ENCODE data around the gene SNCA. TPM values are rescaled to one million over a fixed set of nuclear protein-coding genes. Genes with fewer than 3 reads are reported as not detected.

The SNCA gene
- total RNA-seq, 2 experiments from 2014 or later = 1.7 to 2.8 TPM

DNA sequence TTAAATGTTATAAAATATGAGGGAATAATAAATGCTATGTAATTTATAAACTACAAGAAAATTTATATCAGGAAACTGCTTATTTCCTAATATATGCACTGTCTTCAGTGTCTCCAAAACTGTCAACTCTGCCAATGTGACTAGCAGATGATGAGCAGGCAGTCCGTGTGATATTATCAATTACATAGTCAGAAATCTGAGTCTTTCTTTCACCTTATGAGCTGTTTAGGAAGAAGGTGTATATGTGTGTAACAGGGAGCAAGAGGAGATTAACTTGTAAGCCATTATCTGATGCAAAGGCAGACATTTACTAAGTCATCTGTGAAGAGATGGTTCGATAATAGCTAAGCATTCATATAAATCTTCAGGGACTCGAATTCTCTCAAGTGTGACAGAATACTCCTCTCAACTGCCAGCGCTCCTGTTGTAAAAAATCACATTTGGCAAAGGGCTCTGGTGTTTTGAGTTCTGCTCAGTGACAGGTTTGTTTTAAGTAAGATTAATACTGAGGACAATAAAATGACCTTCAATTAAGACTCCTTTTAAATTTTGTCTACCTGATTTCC lies 79.7 kb downstream of the SNCA start:
- peaks cover 12% of the 10 kb centered on the region for H3K27me3 Mint-ChIP-seq
- DNase-seq (no peak), ATAC-seq (ENCODE audit: low read depth) (no peak)
- no peaks in the 10 kb centered on the region for H3K9me3 Mint-ChIP-seq
- POLR2A ChIA-PET = no interaction called here
- H3K4me1 Mint-ChIP-seq = no peaks in the 10 kb centered on the region
- H3K27ac Mint-ChIP-seq = no peak overlapping the region
- no peaks in the 10 kb centered on the region for H3K36me3 Mint-ChIP-seq
- H3K4me3 Mint-ChIP-seq = no peak overlapping the region

DNA sequence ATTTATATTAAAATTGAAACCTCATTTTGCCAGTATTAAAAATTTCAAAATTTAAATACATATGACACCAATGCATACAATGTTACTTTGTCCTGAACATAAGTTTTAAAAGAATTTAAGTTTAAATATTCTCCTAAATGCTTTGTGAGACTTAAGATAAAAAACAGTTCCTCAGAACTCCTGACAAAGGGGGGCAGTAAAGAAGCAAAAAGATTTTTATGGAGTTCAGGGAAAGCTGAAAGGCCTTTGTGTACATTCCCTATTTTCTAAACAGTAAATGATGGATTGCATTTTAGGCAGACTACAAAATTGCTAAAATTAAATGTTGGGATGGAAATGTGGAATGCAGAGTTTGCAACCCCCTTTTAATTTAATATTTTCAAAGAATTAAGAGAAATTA lies 81.7 kb downstream of the SNCA start:
- no peaks in the 10 kb centered on the region for H3K36me3 Mint-ChIP-seq
- POLR2A ChIA-PET = no interaction called here
- H3K4me3 Mint-ChIP-seq = no peak overlapping the region
- H3K27ac Mint-ChIP-seq = no peak overlapping the region
- ATAC-seq (ENCODE audit: low read depth) (no peak), DNase-seq (no peak)
- no peaks in the 10 kb centered on the region for H3K4me1 Mint-ChIP-seq
- no peaks in the 10 kb centered on the region for H3K9me3 Mint-ChIP-seq
- peaks cover 12% of the 10 kb centered on the region for H3K27me3 Mint-ChIP-seq

DNA sequence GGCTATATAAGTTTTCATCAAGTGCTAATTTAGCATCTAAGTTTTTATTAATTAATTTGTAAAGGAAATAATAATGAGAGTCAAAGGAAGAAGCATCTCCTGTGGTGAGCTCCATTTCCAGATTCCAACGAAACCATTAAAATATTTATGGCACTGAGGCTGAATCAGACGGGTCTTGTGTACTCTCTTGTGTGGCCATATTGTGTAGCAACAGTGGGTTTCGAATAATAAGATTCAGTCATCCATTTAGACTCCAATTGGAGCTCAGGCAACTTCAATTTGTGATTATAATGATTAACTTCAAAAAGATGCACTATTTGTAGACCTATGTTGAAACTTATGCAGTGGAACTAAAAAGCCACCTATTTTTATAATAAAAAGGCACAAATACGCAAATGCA lies 82.4 kb downstream of the SNCA start:
- no peak overlapping the region for H3K27ac Mint-ChIP-seq
- ATAC-seq (ENCODE audit: low read depth) = no peak

DNA sequence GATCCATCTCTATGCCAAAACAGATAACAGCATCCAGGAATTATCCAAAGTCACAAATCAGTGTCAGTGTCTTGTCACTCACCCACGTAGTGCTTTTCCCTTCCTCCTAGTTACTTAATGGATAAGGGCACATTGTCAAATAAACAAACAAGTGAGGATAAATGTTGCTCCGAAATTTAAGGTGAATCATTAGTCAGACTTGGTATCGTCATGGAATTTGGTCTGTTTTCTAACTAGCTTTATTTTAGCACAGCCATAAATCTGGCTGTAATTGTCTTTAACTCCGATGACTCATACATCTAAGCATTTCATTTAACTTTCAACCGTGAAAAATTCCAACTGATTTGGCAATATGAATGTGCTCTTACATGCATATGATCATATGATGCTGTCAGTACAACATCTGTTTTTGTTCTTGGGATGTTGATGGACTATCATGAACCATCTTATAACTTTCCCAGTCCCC lies 83.3 kb downstream of the SNCA start:
- ATAC-seq (ENCODE audit: low read depth) = no peak
- Mint-ChIP-seq H3K27ac (no peak overlapping the region), H3K4me3 (no peak overlapping the region), H3K27me3 (peaks cover 7% of the 10 kb centered on the region), H3K9me3 (no peaks in the 10 kb centered on the region), H3K36me3 (no peaks in the 10 kb centered on the region), H3K4me1 (no peaks in the 10 kb centered on the region)
- POLR2A ChIA-PET = no interaction called here
- no peak for DNase-seq

More for the DNA sequence above, 82.4 kb downstream of the SNCA start:
- Mint-ChIP-seq H3K4me3 (no peak overlapping the region), H3K27me3 (peaks cover 9% of the 10 kb centered on the region), H3K36me3 (no peaks in the 10 kb centered on the region), H3K9me3 (no peaks in the 10 kb centered on the region), H3K4me1 (no peaks in the 10 kb centered on the region)
- POLR2A ChIA-PET = no interaction called here
- DNase-seq = no peak

DNA sequence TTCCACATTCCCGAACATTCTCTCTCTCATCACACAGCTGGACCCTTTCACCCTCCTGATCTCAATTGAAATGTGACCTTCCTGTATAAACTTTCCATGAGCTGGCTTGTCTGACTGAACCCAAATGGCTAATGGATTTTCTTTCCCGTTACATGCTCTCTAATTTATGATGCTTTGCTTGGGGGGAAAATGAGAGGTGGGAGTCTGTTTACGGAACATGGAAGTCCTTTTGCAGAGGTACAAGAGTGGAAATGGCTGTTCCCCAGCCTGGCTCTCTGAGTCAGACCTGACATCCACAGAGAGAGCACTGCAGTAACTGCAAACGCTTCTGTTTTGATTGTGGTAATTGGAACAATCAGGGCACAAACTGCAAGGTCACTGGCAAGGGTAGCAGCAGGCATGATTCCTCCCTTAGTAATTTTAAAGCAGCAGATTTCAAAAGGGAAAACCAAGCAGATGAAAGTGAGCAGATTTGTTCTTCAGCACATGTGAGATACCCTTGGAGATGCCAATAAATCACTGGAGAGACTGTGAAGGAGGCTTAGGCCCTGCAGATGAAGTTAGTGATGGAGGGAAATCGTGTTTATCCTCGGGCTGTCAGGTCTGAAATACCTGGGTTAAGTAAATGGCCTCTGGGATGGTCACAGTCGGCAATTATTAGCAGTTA lies 83.9 kb downstream of the SNCA start:
- H3K27ac Mint-ChIP-seq = no peak overlapping the region
- peaks cover 6% of the 10 kb centered on the region for H3K27me3 Mint-ChIP-seq
- no peaks in the 10 kb centered on the region for H3K4me1 Mint-ChIP-seq
- H3K4me3 Mint-ChIP-seq = no peak overlapping the region
- no peaks in the 10 kb centered on the region for H3K36me3 Mint-ChIP-seq
- POLR2A ChIA-PET = no interaction called here
- no peaks in the 10 kb centered on the region for H3K9me3 Mint-ChIP-seq
- ATAC-seq (ENCODE audit: low read depth) = no peak
- no peak for DNase-seq

DNA sequence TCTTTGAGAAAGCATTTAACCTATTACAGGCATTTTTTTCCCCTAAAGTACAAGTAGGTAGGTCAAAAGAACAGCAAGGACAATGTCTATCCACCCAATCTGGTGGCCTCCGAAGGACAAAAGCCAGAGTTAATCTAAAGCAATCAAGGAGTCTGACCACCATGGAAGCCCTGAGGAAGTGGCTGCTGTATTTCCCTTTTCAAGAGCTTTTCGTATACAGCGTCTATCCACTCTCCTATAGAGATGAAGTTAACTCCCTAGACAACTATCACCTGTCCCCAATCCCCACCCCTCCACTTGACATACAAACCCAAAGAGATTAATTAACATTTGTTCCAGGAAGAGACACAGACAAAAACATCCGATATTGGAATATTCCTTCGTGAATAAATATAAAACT lies 85.5 kb downstream of the SNCA start:
- Mint-ChIP-seq H3K27me3 (peaks cover 8% of the 10 kb centered on the region), H3K36me3 (no peaks in the 10 kb centered on the region), H3K4me3 (no peak overlapping the region), H3K4me1 (no peaks in the 10 kb centered on the region), H3K27ac (no peak overlapping the region), H3K9me3 (no peaks in the 10 kb centered on the region)
- DNase-seq (no peak), ATAC-seq (ENCODE audit: low read depth) (no peak)
- POLR2A ChIA-PET = no interaction called here

DNA sequence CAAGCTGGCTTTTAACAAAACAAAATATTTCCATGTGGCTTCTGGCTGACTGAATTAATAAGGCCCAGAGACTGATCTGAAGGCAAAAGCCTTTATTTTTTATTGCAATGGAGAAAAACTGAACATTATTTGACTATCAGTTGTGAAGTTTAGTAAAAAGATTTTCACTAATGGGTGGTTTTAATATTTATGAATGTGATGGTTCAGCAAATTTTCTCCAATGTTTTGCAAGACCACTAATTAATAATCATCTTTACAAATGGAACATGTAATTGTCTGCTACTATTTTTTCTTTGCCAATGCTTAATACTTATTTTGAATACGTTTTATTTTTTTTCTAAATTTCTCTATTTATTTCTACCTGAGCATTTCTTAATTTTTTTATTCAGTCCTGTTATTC lies 90.6 kb downstream of the SNCA start:
- POLR2A ChIA-PET = no interaction called here
- no peaks in the 10 kb centered on the region for H3K9me3 Mint-ChIP-seq
- no peak for DNase-seq
- no peaks in the 10 kb centered on the region for H3K36me3 Mint-ChIP-seq
- no peak overlapping the region for H3K4me3 Mint-ChIP-seq
- no peak for ATAC-seq (ENCODE audit: low read depth)
- H3K27me3 Mint-ChIP-seq = peaks cover 7% of the 10 kb centered on the region
- no peaks in the 10 kb centered on the region for H3K4me1 Mint-ChIP-seq
- no peak overlapping the region for H3K27ac Mint-ChIP-seq

DNA sequence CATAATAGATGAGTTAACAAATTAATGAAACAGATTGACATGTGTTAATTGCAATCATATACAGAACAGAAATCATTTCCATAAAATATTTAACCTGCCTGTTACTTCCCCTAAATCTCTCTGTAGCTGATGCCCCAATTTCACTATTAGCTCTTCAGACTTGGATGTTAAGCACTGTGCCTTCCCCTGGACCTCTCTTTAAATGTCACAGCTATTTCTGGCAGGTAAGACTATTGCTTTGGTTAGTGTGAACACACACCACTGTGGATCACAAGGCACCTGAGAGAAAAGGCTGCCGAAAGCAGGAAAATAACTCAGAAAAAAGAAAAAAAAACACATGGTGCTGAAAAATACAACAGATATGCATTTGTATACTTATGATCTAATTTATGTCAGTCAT lies 91.3 kb downstream of the SNCA start:
- POLR2A ChIA-PET = no interaction called here
- Mint-ChIP-seq H3K27ac (no peak overlapping the region), H3K27me3 (peaks cover 9% of the 10 kb centered on the region), H3K36me3 (no peaks in the 10 kb centered on the region), H3K4me3 (no peak overlapping the region), H3K9me3 (no peaks in the 10 kb centered on the region), H3K4me1 (no peaks in the 10 kb centered on the region)
- DNase-seq (no peak), ATAC-seq (ENCODE audit: low read depth) (no peak)

DNA sequence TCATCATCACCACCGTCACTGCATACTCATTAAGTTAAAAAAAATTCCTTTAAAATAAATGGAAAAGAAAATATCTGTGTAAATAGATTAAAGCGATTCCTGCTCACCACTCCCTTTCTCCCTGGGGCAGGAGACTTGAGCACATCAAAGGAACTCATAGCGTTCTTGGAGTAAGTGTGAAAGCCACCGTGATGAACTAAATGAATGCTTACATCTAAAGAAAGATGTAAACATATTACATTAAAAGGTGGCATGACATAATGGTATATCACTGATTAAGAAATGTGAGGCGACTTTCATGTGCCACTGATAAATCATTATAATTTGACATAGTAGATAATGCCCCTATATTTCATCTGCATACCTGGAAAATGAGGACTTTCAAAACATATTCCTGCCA lies 92.0 kb downstream of the SNCA start:
- POLR2A ChIA-PET = no interaction called here
- H3K36me3 Mint-ChIP-seq = no peaks in the 10 kb centered on the region
- H3K9me3 Mint-ChIP-seq = no peaks in the 10 kb centered on the region
- no peak overlapping the region for H3K4me3 Mint-ChIP-seq
- peaks cover 9% of the 10 kb centered on the region for H3K27me3 Mint-ChIP-seq
- H3K4me1 Mint-ChIP-seq = no peaks in the 10 kb centered on the region
- DNase-seq (no peak), ATAC-seq (ENCODE audit: low read depth) (no peak)
- H3K27ac Mint-ChIP-seq = no peak overlapping the region

DNA sequence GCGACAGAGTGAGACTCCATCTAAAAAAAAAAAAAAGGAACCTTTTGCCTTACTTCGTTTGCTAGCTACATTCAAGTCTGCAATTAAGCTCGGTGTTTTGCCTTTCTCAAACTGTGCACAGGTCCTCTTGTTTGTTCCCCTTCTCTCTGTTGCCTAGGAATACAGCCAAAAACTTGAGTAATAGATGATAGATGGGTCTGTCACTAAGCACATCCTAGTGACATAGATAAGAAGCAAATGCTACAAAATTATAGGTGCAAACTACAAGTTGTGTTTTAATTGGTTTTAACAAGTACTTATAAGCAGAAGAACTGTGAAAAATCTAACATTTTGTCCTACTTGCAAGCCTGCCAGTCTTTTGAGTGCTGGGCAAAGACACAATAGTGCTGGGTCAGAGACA lies 95.2 kb downstream of the SNCA start:
- H3K27me3 Mint-ChIP-seq = peaks cover 6% of the 10 kb centered on the region
- no peaks in the 10 kb centered on the region for H3K36me3 Mint-ChIP-seq
- ATAC-seq (ENCODE audit: low read depth) (no peak), DNase-seq (no peak)
- H3K27ac Mint-ChIP-seq = no peak overlapping the region
- POLR2A ChIA-PET = no interaction called here
- H3K4me1 Mint-ChIP-seq = no peaks in the 10 kb centered on the region
- H3K9me3 Mint-ChIP-seq = no peaks in the 10 kb centered on the region
- no peak overlapping the region for H3K4me3 Mint-ChIP-seq

DNA sequence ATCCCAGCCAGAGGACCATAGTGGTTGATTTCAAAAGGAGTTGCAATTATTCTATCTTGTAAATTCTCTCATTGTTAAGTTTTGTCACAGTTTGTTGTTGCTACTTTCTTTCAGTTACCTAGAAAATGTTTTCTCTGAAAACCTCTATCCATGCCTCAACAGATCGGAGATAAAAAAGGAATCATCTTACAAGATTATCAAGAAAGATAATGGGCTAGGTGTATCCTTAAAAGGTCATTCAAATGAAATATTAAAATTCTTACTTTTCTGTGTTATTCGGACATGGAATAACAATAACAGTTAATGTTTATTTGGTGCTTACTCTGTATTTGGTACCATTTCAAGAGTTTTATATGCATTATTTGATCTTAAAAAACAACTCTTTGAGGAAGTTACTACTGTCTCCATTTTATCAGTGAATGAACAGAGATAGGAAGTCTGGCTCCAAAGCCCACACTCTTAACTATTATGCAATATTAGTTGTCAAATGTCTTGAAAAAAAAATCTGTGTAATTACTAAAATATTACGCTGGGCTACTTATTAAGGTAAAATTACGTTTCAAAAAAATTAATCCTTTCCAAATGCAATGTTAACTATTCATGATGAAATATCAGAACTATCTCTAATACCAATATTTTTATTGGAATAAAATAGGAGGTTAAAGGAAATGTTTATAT lies 97.5 kb downstream of the SNCA start:
- DNase-seq (no peak), ATAC-seq (ENCODE audit: low read depth) (no peak)
- POLR2A ChIA-PET = no interaction called here
- Mint-ChIP-seq H3K4me1 (no peaks in the 10 kb centered on the region), H3K27me3 (peaks cover 11% of the 10 kb centered on the region), H3K4me3 (no peak overlapping the region), H3K9me3 (no peaks in the 10 kb centered on the region), H3K27ac (no peak overlapping the region), H3K36me3 (no peaks in the 10 kb centered on the region)

DNA sequence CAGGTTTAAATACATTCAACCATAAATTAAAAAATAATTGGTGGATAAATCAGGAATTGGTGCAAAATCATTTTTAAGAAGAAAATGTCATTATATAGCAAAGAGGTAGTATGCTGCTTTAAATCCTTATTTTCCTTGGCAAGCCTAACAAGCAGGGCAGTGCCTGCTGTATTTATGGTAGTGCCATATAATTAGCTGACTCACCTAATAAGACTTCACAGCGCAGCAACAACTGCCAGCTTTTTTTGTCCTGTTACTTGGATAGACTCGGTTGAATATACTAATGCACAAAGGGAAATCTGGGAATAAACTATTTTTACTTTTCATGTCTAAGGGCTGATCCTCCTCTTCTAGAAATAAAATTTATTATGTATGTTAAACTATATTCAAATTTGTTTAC lies 99.1 kb downstream of the SNCA start:
- POLR2A ChIA-PET = no interaction called here
- ATAC-seq (ENCODE audit: low read depth) (no peak), DNase-seq (no peak)
- H3K36me3 Mint-ChIP-seq = no peaks in the 10 kb centered on the region
- H3K9me3 Mint-ChIP-seq = no peaks in the 10 kb centered on the region
- no peak overlapping the region for H3K27ac Mint-ChIP-seq
- peaks cover 8% of the 10 kb centered on the region for H3K27me3 Mint-ChIP-seq
- no peak overlapping the region for H3K4me3 Mint-ChIP-seq
- no peaks in the 10 kb centered on the region for H3K4me1 Mint-ChIP-seq

DNA sequence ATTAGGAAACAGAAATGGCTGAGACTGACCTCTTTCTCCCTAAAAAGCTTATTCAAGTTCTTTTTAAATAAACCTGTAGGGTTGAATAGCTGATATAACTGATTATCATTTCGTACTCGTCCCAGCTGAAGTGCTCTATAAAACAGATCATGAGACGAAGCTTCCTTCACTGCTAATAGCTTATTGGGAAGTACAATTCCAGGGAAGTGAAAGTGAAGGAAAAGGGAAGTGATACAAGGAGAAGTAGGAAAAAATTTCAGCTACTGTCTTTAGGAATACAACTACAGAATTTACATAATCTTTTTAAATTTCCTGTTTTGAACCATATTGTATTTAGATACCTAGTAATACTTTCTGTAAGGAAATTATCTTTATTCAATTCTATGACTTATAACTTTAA lies 103.0 kb downstream of the SNCA start:
- Mint-ChIP-seq H3K9me3 (no peaks in the 10 kb centered on the region), H3K36me3 (no peaks in the 10 kb centered on the region), H3K4me3 (no peak overlapping the region), H3K27ac (no peak overlapping the region), H3K4me1 (no peaks in the 10 kb centered on the region), H3K27me3 (peaks cover 5% of the 10 kb centered on the region)
- DNase-seq (no peak), ATAC-seq (ENCODE audit: low read depth) (no peak)
- POLR2A ChIA-PET = no interaction called here

DNA sequence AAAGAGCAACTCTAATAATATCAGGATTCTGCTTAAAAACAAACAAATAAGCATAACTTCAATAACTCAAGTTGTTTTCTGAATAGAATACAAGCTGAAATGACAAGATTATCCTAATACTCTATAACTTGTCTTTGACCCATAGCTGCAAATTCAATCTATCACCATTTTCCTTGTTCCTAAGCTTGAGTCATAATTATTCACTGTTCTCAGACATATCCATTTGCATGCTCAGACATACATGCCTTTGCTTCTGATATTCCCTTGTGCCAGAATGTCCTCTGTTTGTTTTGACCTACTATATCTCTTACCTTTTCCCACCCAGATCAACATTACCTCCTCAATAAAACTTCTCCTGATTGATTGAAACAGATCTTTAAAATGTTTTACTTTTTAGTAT lies 109.7 kb downstream of the SNCA start:
- Mint-ChIP-seq H3K9me3 (no peaks in the 10 kb centered on the region), H3K4me3 (no peak overlapping the region), H3K36me3 (no peaks in the 10 kb centered on the region), H3K4me1 (no peaks in the 10 kb centered on the region), H3K27ac (no peak overlapping the region), H3K27me3 (no peaks in the 10 kb centered on the region)
- ATAC-seq (ENCODE audit: low read depth) = no peak
- DNase-seq = no peak
- POLR2A ChIA-PET = no interaction called here
